NCI-H524 (cell line): Measurements from ENCODE around the gene ZNF57.
A peak's percentile ranks its signal among the peaks of the same experiment; 100 is the strongest.
"Not testable (repeated sequence)": the region's sequence is repeated elsewhere in the genome, so short reads cannot be mapped to it uniquely, and the experiment has no call there.

Experiments
- DNase-seq, 2 experiments: peaks; one replicate each; lab custom pipeline; 2025; lab: John Stamatoyannopoulos, UW

ZNF57 gene

DNA sequence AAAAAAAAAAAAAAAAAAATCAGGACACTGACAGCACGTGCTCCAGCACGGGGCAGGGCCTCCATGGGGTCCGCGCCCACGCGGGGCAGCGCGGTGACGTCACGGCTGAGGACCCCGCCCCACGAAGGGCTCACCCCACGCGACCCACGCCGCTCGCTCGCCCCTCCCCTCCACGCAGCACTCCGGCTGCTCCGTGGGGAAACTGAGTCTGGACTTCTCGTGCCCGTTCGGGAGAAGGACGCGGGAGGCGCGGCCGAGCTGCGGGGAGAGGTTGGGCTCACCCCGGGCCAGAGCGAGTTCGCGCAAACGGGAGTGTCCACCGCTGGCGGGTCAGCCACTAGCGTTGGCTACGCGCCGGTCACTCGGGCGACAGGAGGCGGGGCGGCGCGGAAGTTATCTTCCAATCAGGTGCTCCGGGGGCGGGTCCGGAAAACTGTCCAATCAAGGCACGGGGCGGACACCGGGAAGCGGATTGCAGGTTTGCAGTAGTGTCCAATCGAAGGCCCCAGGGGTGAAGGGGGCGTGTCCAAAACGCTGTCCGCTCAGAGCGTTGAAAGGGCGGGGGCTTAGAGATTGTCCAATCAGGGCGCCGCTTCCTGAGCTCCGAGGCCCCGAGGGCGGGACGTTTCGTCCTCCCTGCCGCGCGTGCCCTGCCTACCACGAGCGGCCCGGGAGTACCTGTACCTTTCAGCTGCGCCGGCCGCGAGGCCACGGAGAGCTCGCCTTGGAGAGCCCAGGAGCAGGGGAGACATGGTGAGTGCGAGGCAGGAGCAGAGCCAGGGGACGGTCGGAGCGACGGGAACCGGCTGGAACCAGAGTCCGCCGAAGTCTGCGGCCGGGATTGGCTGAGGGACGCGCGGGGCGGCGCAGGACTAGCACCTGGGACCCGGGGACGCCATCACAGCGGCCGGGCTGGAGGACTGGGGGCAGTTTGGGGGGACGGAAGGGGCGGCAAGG is at the start of gene ZNF57:
Gene ZNF57 (plus strand): TSS at position 633 of the 957 bp plus-strand sequence. CDS start 118 bp downstream, at position 751.
- DNase-seq: peak; percentile 97 to 98

DNA sequence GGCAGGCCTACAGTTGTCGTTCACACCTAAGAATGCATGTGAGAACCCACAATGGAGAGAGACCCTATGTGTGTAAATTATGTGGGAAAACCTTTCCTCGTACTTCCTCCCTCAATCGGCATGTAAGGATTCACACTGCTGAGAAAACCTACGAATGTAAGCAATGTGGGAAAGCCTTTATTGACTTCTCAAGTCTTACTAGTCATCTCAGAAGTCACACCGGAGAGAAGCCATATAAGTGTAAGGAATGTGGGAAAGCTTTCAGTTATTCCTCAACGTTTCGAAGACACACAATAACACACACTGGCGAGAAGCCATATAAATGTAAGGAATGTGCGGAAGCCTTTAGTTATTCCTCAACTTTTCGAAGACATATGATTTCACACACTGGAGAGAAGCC is 48.1 kb upstream of the ZNF57 start:
- no peak for DNase-seq

GRCh38 chr19:2853015-2853606 is 47.6 kb upstream of the ZNF57 start:
- no peak for DNase-seq

GRCh38 chr19:2854849-2855248 is 45.9 kb upstream of the ZNF57 start:
- no peak for DNase-seq

- DNase-seq: no peak
Observed at GRCh38 chr19:2856457-2857050, 44.2 kb upstream of the ZNF57 start.

- no peak for DNase-seq
Observed at GRCh38 chr19:2858864-2859263, 41.9 kb upstream of the ZNF57 start.

- no peak for DNase-seq
Observed at GRCh38 chr19:2863816-2864215, 36.9 kb upstream of the ZNF57 start.

DNA sequence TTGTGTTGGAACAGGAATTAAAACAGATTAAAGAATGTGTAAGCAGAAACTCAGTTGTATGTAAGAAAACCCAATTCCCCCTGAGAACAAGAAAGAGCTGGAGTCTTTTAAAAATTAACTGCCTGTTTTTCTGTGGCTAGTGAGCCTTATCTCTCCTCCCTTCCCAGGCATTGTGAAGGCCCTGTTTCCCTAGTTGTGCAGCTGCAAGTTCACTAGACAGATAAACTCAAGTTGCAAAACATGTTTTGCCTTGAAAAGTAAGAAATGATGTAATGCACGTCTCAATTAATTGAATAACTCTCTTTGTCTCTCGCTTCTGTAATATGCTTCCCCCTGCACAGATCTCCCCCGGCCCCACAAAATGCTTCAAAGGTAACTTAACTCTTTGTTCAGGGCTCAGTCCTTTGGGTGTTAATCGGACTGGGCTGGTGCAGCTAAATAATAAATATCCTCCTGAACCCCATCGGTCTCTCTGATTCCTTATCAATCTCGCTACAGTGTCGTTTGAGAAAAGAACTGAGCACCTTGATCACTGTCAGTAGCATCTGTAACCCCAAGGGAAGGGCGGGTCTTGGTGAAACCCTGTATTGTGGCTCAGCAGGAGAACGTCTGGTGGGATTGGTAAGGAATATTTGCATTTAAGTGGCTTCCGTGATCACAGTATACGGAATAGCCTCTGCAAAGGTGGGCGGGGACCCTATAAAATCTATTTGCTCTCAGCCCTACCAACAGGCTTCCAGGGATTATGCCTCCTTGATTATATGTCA is 35.2 kb upstream of the ZNF57 start:
- DNase-seq: no peak

DNA sequence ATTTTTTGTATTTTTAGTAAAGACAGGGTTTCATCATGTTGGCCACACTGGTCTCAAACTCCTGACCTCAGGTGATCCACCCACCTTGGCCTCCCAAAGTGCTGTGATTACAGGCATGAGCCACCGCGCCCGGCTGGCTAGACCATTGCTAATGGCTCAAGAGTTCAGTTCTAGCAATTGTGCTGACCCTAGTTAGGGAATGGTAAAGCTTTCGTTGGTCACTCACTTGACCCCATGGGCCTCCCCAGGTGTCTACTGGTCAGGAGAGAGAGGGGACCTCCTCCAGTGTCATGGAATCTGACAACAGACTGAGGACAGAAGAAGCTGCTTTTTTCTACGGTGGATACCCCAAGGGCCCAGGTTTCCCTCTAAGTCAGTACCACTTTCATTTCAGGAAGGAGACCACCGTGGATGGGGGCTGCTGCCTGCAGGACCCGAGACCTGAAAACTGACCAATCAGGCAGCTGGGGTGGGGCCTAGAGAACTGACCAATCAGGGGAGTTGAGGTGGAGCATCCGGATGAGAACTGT is 34.2 kb upstream of the ZNF57 start:
- no peak for DNase-seq

GRCh38 chr19:2867025-2867991 is 33.4 kb upstream of the ZNF57 start, which contains the start of gene ZNF556:
Gene ZNF556, plus strand, starts transcription at chr19:2867335. Its CDS starts 87 bp downstream, at chr19:2867422.
- peak; percentile 71 to 79 for DNase-seq

GRCh38 chr19:2869618-2870017 is 31.1 kb upstream of the ZNF57 start:
- DNase-seq: no peak

DNA sequence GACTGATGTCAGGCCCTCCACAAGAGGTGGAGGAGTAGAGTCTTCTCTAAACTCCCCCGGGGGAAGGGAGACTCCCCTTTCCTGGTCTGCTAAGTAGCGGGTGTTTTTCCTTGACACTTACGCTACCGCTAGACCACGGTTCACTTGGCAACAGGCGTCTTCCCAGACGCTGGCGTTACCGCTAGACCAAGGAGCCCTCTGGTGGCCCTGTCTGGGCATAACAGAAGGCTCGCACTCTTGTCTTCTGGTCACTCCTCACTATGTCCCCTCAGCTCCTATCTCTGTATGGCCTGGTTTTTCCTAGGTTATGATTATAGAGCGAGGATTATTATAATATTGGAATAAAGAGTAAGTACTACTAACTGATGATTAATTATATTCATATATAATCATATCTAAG is 28.6 kb upstream of the ZNF57 start:
- not testable (repeated sequence) for DNase-seq

DNA sequence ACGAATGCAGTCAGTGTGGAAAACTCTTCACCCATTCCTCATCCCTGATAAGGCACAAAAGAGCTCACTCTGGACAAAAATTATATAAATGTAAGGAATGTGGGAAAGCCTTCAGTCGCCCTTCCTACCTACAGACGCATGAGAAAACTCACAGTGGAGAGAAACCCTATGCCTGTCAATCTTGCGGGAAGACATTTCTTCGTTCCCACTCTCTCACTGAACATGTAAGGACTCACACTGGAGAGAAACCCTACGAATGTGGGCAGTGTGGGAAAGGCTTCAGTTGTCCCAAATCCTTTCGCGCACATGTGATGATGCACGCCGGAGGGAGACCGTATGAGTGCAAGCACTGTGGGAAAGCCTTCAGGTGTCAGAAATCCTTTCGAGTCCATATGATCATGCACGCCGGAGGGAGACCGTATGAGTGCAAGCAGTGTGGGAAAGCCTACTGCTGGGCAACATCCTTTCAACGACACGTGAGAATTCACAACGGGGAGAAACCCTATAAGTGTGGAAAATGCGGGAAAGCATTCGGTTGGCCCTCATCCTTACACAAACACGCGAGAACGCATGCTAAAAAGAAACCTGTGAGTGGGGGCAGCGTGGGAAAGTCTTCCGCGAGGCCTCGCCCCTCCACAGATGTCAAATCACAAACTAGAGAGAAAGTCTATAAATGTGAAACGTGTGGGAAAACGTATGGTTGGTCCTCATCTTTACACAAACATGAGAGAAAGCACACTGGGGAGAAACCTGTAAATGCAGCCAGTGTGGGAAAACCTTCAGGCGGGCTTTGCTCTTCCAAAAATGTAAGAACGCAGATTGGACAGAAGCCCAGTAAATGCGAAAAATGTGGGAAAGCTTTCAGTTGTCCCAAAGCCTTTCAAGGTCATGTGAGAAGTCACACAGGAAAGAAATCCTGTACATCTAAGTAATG is 23.1 kb upstream of the ZNF57 start:
- no peak for DNase-seq

DNA sequence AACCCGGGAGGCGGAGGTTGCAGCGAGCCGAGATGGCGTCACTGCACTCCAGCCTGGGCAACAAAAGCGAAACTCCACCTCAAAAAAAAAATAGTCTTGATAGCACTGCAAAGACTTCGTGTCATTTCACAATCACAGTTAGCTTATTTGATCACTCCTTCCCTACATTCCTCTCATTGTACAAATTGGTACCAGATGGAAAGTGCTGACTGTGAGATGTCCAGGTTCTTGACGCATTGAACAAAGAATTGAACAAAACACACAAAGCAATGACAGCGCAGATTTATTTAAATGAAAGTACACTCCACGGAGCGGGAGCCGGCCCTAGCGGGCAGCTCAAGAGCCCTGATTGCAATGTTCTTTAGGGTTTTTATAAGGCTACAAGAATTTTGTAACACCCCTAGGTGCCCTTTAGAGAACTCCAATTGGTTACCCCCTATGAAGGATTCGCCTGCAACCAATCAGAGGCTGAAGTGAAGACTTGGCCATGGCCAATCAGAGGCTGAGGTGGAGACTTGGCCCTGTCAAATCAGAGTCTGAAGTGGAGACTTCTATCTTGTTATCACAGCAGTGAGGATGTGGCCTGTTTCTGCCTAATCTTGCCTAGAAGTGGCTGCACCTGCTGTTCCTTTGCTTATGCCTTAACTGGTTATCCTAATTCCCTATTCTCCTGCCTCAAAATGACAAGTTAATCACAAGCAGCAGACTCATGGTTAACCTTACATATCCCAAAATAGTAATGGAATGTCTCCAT is 16.9 kb upstream of the ZNF57 start:
- DNase-seq: peak in 1 of 2 experiments; percentile 25

- DNase-seq: no peak
Observed at GRCh38 chr19:2885736-2886135, 15.0 kb upstream of the ZNF57 start.

- DNase-seq: peak; percentile 66 to 89
Observed at GRCh38 chr19:2887391-2887914, 13.3 kb upstream of the ZNF57 start.

- DNase-seq: peak in 1 of 2 experiments; percentile 35
Observed at GRCh38 chr19:2888731-2889224, 11.9 kb upstream of the ZNF57 start.

DNA sequence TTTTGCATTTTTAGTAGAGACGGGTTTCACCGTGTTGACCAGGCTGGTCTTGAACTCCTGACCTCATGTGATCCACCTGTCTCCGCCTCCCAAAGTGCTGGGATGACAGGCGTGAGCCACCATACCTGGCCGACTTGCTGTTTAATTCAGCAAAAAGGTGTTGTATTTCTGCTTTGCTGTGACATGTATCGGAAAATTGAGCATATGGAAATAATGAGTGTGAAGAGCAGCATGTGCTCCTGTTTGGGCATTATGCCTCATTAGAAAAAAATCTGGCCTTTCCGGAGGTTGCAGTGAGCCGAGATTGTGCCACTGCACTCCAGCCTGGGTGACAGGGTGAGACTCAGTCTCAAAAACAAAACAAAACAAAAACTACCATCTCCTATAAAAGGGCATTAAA is 10.2 kb upstream of the ZNF57 start:
- DNase-seq: not testable (repeated sequence)
